ENCODE results near the gene SORCS2.

GRCh38 chr4:7301126-7301785 is 108.9 kb downstream of the SORCS2 start:
- TF ChIP-seq POLR2A (IDR thresholded peaks at IDR 0.05) (no peak), CTCF (IDR thresholded peaks at IDR 0.05) (no peak)

Measured in prostate gland (tissue), 2 donors.